Spleen (tissue), 7 donors: ENCODE data around the gene SLC27A2.

Experiments used
- POLR2A ChIP-seq, 3 donors: fragments of 450-650 bp; IDR thresholded peaks; one replicate each; pipeline ENCODE4 v1.5.1; 2017; ENCODE audit warnings: antibody characterized with exemption in 3 of 3, mild to moderate bottlenecking in 1 of 3
- POLR2AphosphoS5 ChIP-seq, 3 donors: sonication (generic); formaldehyde crosslinking; IDR thresholded peaks; one replicate each; pipeline ENCODE4 v1.5.1; 2017; ENCODE audit warnings: antibody characterized with exemption in 3 of 3
- TF ChIP-seq, protein P1 (sequence below), 11 experiments: fragments of 200-600 bp in 7 of 11; fragments of 450-650 bp in 4 of 11; sonication (generic) in 4 of 11; IDR thresholded peaks in 8 of 11; conservative IDR thresholded peaks in 3 of 11; 1 replicate in 7 of 11; 2 replicates in 4 of 11; pipeline versions ENCODE4 v1.4.0 to v1.8.0; 2016 to 2021; ENCODE audit warnings: antibody characterized with exemption in 11 of 11, inconsistent platforms in 4 of 11, mild to moderate bottlenecking in 1 of 11
- donor health status: DM: no; HTN: no; CAD: no; lungs with moderate emphysema.
- donor health status: DM: no; HTN: no; CAD: no.
- donor health status: DM: no; HTN: no; CAD: no.

DNA sequence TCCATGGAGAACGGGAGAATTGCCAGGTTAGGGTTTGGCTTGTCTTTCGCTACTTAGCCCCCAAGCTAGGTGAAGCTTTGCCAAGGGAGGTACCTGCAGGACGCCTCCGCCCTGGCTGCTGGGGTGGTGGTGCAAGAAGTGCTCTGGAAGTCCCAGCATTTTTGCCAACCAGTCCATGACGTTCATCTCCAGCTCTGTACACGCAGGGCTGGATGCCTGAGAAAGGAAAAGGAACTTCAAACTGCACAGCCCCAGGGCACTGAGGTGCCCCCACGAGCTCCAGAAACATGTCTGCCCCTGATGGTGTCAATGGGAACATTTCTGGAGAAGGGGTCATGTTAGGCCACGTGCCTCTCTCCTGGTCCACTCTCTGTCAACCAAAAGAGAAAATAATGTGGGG is 75.3 kb downstream of the SLC27A2 start:
- TF ChIP-seq, protein P1, sequence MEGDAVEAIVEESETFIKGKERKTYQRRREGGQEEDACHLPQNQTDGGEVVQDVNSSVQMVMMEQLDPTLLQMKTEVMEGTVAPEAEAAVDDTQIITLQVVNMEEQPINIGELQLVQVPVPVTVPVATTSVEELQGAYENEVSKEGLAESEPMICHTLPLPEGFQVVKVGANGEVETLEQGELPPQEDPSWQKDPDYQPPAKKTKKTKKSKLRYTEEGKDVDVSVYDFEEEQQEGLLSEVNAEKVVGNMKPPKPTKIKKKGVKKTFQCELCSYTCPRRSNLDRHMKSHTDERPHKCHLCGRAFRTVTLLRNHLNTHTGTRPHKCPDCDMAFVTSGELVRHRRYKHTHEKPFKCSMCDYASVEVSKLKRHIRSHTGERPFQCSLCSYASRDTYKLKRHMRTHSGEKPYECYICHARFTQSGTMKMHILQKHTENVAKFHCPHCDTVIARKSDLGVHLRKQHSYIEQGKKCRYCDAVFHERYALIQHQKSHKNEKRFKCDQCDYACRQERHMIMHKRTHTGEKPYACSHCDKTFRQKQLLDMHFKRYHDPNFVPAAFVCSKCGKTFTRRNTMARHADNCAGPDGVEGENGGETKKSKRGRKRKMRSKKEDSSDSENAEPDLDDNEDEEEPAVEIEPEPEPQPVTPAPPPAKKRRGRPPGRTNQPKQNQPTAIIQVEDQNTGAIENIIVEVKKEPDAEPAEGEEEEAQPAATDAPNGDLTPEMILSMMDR (IDR thresholded peaks at IDR 0.05 in 8 of 11, conservative IDR thresholded peaks at IDR 0.05 in 3 of 11): no peak
- TF ChIP-seq POLR2A (IDR thresholded peaks at IDR 0.05): no peak
- no peak for TF ChIP-seq POLR2AphosphoS5 (IDR thresholded peaks at IDR 0.05)
